HG03558 (cell line): Measurements from ENCODE around the gene NAA15.
A peak's percentile ranks its signal among the peaks of the same experiment; 100 is the strongest.
"Not testable (repeated sequence)": the region's sequence is repeated elsewhere in the genome, so short reads cannot be mapped to it uniquely, and the experiment has no call there.

Experiments used
- ATAC-seq: cut with Tn5 transposase; IDR thresholded peaks from one replicate; pipeline ENCODE4 v1.9.1; 2021; ENCODE audit warnings: moderate number of reproducible peaks; ENCODE audit not compliant: unreplicated experiment; ENCODE audit errors: extremely low read depth

NAA15 gene

DNA sequence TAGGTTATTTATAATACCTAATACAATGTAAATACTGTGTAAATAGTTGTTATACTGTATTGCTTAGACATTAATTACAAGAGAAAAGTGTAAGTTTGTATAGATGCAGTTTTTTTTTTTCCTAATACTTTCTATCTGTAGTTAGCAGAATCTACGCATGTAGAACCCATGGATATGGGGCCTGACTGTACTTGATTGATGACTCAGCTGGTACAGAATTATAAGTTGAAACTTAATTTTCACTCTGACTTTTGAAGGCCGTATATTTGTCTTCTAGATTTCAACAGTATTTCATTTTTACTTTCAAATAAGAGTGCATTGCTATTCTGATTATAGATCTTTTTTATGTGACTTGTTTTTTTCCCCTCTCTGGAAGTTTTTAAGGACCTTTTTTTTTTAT is 31.7 kb downstream of the NAA15 start:
- ATAC-seq: no peak

DNA sequence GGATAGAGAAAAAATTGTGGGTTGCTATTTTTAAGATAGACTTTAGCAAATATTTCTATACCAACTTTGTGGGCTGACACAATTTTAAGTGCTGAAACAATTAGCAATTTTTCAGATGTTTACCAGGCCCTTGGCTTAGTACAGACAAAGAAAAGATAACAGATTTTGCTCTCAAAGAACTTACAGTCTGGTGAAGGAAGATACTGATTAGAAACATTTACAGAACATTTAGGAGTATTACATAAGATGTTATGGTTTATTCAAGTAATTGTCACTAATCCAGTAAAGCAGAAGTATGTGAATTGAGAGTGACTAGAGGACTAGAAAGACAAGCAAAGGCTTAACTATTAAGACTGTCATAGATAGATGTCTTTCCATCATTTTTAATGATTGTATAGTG is 36.3 kb downstream of the NAA15 start:
- ATAC-seq: no peak

DNA sequence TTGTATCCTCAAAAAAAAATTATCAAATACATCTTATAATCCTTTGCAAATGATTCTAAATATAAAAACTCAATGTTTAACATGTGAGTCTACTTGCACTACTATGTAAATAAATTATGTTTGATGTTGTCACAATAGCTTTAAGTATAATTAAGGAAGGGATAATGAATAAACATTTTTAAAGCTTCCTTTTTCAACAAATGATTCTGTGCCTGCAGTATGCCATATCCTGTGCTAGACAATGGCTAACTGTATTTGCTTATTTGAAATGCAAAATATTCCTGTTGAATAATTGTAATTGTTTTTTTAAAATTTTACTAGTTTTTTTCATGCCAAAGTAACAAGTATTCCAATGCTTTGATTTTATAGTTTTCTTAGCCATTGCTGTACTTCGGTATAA is 60.0 kb downstream of the NAA15 start:
- ATAC-seq: no peak

DNA sequence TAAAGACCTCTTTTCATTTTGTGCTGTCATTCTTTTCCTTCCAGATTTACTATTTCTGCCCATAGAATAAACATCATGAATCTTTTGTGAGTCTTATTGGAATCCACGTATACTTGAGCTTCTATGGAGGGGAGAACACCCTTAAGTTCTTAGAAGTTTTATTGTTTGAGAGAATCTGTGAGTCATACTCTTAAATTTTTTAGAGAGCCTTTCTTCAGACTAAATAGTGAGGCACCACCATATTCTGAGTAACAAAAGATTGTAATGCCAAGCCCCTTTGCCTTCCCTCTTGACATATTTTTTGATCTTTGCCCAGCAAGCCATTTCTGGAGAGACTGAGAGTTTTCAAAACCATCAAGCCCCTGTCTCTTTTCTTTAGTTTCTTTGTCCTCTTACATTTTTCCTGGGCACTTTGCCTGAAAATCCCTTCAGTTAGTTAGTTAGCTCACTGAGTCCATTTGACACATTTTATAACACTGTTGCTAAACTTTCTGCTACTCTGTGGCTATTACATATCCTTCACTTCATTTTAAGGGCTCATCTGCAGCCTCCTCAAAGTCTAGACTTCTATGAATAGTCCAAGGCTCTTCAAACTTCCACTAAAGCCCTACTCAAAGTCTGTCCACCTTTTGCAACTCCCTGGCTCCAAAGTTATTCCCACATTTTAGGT is 66.3 kb downstream of the NAA15 start:
- ATAC-seq: no peak

DNA sequence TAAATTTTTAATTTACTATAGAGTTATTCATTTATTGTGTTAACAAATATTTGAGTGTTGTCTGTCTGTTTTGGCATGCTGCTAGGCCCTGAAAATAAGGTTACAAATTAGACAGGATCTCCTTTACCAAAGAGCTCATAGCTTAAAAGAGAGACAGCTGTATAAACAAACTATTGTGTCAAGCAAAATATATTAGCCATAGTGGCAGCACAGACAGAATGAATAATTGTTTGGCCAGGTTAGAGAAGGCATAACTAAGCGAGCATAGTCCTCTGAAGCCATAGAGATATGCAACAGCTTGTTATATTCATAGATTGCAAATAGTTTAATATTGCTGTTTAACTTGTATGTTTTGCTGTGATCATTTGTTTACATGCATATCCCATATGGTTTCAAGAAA is 67.7 kb downstream of the NAA15 start:
- no peak for ATAC-seq

DNA sequence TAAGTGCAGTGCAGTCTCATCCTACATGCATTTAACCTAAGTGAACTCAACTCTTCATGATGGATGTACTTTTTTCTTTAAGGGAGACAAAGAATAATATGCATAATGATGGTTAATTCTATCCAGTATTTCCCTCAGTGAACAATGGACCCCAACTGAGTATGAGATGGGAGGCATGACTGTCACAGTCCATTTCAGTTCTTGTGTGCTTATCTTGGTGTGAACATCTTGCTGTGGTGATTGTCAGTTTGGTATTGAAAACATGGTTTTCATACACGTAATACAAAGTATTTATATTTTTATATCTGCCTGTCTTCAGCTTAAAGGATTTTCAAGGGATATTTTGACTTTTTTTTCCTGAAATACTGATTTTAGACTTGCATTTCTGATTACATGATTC is 72.9 kb downstream of the NAA15 start:
- ATAC-seq: no peak

DNA sequence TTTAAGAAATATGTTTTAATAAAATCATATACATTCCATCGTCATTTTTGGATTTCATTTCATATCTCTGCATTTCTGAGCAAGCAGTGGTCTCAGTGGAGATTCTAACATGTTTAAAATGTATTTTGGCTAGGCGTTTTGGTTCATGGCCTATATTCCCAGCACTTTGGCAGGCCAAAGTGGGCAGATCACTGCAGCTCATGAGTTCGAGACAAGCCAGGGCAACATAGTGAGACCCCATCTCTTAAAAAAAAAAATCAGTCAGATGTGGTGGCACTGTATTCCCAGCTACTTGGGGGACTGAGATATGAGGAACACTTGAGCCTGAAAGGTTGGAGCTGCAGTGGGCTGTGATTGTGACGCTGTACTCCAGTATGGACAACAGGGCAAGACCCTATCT is 85.1 kb downstream of the NAA15 start:
- ATAC-seq: no peak

DNA sequence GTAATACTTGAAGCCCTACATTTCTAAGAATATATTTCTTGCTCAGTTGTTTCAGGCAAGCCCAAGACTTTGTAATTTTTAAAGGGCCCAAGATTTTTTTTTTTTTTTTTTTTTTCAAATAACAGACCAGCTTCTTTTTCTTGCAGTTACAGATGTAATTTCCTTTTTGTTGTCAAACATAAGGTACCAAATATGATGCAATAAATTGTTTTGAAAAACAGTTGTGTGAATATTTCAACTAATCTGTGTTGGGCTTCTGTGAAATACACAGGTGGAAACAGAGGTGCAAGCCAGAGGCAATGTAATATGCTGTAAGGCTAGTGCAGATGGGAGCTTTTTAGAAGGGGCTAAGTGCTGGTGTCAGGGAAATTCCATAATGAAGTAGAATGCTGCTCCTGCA is 87.8 kb downstream of the NAA15 start:
- ATAC-seq: no peak

DNA sequence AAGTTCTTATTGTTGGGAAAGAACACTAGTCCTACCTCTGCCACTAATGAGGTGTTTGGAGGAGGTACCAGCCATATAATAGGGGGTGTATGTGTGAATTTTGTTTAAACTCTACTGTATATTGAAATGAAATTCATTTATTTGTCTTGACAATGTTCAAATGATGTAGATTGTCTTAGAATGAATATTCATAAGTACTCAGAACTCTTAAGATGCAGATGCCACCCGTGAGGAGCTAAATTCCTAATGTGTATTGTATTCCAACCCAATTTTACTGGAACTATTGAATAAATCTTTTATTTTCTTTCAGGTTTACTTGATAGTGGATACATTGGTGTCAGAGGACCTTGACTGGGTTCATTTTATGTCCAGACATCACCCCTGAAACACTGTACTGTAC is 88.7 kb downstream of the NAA15 start:
- ATAC-seq: no peak

DNA sequence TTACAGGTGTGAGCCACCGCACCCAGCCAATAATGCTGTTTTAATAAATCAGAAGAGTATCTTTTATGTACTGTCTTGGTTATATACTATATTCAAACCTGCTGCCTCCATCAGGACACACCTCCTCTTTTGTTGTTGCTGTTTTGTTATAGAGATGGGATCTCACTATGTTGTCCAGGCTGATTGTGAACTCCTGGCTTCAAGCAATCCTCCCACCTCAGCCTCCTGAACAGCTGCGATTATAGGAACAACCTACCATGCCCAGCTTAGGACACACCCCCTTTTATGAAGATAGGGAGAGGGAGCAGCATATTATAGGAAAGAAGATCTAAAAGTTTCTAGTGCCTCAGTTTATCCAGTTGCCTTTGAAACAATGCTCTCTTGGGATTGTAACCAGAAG is 90.4 kb downstream of the NAA15 start:
- ATAC-seq: no peak

DNA sequence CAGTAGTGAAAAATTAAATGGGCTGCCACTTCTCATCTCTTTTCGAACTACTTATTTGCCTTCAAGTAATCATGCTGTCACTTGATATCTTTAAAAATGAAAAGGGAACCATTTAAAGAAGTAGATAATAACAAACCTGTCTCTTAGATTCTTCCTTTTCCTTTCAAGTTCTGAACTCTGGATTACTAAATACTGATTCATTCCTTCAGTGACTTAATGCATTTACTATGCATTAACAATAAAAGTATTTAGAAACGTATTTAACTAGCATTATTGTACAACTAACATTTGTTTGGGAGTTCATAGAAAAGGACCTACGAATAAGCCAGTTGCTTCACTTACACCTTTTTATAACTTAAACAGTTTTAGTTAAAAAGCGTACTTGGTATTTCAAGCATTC is 91.5 kb downstream of the NAA15 start:
- ATAC-seq: no peak

DNA sequence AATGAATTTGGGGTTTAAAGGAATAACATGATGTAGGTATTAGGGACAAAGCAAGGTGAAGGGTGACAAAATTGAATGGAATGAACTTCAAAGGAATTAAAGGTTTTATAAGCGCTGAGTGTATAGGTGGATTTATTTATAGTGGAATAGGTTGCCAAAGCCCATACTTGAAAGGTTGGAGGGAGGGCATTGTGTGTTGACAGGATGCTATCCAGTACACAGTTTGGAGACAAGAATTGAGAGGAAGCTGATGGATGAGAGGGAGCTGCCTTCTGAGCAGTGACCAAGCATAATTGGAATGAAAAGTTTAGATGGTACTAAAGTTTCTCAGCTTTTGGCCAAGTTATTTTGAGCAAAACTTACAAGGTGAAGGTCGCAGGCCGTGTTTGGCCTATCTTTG is 100.1 kb downstream of the NAA15 start:
- no peak for ATAC-seq

DNA sequence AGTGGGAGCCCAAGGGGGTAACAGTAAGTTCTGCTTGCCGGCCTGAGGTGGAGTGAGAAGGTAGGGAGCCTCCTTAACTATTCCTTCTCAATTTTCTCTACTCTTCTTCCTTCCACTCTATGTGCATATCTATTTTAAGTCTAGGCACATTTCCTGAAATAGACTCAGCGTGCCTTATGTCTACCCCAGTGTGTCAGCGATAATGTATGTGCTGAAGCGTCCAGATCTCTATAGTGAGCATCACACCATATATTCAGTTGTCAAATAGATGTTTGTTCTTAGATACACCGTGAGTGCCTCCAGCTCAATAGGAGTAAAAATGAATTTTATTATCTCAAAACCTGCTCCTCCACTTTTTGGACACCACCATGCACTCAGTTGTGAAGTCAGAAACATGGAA is 101.1 kb downstream of the NAA15 start:
- no peak for ATAC-seq

DNA sequence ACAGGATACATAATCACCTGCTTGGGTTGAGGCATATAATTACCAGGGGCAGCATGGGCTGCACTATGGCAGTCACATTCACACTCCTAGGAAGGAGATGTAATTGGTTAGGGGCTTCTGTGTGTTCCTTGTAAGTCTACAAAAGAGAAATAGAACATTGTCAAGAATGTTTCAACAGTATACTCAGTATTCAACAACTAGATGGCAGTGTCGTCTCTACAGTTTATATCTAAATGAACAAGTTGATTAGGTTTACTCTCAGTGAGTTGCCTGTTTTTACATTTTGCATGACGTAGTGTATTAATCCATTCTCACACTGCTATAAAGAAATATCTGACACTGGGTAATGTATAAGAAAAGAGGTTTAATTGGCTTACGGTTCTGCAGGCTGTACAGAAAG is 102.2 kb downstream of the NAA15 start:
- ATAC-seq: no peak

DNA sequence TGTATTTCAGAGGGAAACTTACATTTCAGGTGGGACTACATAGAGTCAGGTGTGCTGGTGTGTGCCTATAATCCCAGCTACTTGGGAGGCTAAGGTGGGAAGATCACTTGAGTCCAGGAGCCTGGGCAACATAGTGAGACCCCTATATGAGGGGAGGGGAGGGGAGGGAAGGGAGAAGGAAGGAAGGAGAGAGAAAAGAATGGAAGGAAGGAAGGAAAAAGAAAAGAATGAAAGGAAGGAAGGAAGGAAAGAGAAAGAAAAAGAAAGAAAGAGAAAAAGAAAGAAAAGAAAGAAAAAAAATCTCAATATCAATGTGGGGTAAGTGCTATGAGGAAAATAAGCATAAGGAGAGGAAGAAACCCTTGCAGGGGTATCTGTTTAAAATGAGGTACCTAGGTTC is 109.0 kb downstream of the NAA15 start:
- ATAC-seq: no peak

DNA sequence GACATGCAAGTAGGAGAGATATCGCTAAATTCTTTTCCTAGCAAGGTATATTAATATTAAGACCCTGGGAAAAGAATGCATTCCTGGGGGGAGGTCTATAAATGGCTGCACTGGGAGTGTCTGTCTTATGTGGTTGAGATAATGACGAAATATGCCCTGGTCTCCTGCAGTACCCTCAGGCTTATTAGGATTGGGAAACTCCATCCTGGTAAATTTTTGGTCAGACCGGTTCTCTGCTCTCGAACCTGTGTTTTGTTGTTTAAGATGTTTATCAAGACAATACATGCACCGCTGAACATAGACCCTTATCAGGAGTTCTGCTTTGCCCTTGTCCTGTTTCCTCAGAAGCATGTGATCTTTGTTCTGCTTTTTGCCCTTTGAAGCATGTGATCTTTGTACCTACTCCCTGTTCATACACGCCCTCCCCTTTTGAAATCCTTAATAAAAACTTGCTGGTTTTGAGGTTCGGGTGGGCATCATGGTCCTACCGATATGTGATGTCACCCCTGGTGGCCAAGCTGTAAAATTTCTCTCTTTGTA is 113.4 kb downstream of the NAA15 start:
- not testable (repeated sequence) for ATAC-seq

DNA sequence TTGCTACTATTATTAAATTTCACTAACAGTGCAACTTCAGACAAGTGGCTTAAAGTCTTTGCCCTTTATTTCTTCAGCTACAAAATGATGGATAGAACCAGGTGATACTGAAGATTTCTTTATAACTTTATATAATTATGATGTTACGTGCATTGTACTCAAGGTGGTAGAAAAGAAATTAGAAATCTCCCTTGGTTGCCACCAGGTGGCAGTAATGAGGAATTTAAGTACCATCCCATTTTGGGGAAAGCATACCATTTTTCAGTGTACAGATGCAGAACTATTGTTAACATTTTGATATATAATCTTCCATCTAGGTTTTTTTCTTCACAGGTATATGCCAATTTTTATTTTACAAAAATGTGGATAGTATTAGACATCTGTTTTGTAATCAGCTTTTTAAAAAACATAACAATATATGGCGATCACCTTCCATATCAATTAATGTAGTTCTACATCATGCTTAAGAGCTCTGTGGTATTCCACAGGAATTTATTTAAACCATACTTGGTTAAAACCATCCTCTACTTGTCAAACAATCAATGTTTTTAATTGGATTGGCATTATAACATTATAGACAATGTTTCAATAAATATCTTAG is 114.9 kb downstream of the NAA15 start:
- ATAC-seq: no peak

DNA sequence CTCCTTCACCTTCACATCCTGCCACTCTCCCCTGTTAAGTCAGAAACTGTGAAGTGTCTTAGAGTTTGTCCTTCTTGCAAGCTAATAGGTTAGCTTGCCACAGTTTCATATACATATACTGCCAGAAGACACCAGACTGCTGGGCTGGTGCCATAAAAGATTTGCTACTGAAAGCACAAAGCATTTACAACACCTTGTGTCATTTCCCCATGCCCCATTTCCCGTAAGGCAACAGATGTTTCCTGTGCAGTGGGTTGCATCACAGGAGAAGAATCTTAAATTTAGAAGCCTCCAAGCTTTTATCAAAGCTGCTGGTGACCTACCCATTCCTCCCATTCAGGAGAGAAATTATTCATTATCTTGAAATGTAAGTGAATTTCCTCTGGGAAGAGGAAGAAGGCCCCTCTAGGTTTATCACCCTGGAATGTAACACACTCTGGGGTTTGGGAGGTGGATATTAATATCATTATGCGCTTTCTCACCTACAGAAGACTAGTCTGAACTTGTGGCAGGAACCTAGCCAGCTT is 118.1 kb downstream of the NAA15 start:
- ATAC-seq: peak; percentile 58

DNA sequence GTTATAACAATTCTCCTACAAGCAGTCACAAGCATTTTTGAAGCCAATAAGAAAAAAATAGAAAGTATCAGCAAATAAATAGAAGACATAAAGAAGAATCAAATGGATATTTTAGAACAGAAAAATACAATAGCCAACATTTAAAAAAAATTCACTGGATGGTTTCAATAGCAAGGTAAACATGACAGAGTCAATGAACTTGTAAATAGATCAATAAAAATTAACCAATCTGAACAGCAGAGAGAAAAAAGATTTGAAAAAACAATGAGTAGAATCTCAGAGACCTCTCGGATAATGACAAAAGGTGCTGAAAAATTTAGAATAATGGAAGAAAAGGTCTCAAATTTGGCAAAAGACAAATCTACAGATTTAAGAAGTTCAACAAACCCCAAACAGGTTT is 119.3 kb downstream of the NAA15 start:
- ATAC-seq: no peak

DNA sequence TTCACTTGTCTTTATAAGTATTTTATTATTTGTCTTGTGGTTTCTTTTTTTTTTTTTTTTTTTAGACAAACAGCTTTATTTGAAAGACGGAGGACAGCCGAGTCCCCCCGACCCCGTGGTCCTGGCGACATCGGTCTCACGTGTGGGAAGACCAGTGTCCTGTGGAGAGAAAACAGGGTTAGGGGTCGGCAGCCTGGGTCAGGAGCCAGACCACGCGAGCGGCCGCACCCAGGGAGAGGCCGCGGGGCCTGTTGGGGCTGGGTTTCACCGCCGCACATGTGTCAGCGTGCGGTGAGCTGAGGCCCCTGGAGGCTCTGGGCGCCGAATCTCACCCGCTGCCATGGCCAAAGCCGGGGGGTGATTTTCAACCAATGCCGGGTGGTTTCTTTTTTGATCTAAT is 134.8 kb downstream of the NAA15 start:
- no peak for ATAC-seq

DNA sequence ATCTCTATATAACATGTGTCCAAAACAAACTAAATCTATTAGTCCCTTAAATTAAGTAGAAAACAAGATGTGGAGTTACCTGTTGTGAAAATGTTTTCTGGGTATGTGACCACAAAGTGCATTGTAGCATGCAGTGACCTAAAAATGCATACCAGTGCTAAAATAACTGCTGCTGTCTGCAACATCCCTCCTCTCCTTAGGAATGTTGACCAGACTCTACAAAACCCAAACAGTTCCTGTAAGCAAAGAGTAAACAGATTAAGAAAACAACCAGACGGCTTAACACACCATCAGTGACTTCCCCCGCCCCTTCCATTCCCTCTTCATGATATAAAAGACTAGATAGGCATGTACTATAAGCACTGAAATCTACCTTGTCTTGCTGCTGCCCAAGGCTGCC is 136.8 kb downstream of the NAA15 start:
- ATAC-seq: no peak

DNA sequence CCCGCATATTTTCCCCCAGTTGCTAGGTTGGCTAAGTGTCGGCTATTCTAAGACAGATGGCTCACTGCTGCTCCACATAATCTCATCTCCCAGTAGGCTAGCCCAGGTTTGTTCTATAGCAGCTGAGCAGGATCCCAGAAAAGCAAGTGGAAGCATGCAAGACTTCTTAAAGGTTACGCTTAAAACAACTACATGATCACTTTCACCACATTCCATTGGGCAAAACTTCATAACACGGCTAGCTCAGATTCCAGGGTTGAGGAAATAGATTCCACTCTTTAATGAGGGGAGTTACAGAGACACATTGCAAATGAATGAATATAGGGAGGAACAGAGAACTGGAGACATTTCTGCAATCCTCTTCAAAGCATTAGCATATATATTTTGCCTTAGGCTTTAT is 139.7 kb downstream of the NAA15 start:
- ATAC-seq: no peak
